GM21447 (cell line): Measurements from ENCODE around the gene MSRB1.

Experiments
- ATAC-seq: cut with Tn5 transposase; IDR thresholded peaks from one replicate; pipeline ENCODE4 v1.9.1; 2021; ENCODE audit not compliant: unreplicated experiment

MSRB1 gene, protein sequence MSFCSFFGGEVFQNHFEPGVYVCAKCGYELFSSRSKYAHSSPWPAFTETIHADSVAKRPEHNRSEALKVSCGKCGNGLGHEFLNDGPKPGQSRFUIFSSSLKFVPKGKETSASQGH

DNA sequence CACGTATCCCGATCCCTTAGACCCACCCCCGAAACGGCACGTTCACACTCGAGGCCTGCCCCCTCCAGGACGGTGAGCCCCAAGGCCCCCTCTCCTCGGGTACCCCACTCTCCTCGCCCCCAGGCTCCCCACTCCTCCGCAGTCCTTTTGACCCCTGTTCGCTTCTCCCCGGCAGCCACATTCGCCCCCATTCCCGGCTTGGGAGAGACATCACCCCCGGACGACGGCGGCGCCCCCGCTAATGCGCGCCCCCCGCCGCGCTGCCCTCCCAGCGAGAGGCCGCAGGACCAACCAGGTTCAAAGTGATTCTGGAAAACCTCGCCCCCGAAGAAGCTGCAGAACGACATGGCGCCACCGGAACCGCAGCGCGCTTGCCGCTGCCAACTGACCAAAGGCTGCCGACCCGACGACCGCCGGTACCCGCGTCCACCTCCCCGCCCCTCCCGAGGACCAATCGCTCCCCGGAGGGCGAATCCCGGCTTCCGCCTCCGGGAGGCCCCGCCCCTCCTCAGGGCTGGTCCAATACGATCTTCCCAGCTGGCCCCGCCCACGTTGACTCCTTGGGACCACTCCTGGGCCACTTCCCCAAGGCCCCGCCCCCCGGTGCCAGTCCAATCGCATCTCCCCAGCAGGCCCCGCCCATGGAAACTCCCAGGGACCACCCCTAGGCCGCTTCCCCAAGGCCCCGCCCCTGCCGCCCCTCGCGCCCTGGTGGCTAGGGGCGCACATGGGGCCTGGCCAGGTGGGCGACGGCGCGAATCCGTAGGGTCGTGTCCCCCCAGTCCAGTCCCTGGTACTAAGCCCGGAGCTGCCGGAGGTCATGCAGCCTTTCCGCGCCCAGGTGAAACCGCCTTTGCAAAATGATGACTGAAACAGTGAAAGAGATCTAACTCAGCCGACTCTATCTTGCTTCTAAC, at the start of gene MSRB1:
TSS of gene MSRB1 (minus strand) at position 390 of the 917 bp plus-strand sequence. CDS start at position 347, 43 bp downstream.
- ATAC-seq, result peak; percentile 86

DNA sequence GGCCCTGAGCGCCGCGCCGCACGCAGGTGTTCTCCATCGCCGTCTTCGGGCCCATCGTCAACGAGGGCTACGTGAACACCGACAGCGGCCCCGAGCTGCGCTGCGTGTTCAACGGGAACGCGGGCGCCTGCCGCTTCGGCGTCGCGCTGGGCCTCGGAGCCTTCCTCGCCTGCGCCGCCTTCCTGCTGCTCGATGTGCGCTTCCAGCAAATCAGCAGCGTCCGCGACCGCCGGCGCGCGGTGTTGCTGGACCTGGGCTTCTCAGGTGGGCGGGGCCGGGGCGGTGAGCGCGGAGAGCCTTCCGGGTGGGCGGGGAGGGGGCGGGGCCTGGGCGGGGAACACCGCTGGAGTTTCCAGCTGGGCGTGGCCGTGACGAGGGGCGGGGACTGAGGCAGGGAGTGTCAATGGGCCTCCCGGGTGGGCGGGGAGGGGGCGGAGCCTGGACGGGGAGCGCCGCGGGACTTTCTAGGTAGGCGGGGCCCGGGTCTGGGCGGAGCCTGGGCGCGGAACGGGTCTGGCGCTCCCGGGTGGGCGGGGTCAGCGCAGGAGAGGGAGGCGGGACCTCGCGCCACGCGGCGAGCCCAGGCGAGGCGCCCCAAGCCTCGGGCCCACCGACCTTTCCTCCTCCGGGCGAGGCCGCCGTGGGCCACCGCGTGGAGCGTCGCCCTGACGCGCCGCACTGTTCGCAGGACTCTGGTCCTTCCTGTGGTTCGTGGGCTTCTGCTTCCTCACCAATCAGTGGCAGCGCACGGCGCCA, 49.1 kb upstream of the MSRB1 start:
- no peak for ATAC-seq

DNA sequence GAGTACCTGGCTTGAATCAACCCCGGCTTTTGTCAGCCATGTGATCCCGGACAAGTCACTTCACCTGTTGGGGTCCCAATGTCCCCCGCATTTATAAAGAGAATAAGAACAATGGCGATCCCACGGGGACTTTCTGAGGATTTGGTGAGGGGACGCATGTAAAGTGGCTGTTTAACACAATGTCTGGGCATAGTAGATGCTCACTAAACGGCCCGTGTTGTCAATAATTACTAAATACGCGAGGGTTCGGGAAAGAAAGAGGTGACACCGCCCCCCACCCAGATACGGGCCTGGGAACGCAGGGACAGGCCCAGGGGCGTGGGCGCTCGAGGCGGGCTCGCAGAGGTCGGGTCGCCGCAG, 48.6 kb upstream of the MSRB1 start:
- ATAC-seq, result no peak

DNA sequence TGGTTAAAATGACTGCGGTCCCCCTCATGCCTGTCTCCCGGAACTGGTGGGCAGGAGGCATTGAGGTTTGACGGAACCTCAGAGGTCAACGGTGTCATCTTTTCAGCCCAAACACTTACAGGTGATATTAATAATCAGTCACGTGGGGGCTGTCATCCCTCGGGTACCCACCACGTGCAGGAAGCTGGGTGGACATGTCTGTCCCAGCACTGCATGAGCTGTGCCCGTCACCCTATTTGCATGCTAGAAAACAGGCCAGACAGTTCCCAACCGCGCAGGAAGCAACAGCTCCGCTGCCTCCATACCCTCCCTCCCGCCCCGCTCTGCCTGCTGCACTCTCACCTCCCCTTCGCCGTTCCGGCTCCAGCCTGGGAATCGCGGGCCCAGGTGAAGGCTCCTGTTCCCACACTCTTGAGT, 48.1 kb upstream of the MSRB1 start:
- peak; percentile 40 for ATAC-seq

DNA sequence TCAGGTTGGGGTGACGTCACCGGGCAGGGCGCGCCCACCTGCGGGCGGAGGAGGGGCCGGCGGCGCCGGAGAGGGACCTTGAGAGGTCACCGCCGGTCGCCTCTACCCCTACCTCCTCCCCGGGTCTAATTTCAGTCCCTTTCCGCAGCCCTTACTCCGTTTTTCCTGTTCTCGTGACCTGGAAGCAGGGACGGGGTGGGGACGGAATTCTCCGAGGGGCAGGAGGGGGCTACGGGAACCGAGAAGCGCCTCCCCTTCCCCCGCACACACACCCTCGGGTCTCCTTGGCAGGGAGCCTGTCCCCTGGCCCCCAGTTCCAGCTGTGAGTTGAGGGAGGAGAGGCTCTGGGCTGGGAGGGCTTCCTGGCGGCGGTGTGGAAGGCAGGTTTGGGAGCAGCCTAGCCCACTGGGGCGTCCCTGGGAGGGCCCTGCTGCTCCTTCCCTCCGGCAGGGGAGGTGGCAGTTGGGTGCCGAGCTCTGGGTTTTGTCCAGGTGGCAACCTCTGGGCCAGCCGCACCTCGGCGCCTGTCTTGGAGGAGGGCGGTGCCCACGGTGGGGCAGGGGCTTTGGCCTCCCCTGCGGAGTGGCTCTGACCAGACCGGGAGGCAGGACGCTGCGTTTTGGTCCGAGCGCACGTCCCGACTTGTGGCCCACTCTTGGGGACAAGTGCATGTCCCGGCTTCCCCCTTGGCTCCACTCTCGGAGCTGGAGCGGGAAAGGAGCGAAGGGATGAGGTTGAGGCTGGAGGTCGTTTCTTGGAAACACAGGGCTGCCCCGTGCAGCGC, 47.5 kb upstream of the MSRB1 start:
- ATAC-seq, result peak; percentile 6

DNA sequence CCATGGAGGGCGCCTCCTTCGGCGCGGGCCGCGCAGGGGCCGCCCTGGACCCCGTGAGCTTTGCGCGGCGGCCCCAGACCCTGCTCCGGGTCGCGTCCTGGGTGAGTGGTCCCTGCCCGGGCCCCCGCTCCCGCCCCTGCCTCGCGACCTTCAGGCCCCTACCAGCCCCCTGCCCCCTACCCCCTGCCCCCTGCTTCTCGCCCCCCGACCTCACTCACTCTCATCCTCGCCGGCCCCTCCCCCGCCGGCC, 47.0 kb upstream of the MSRB1 start:
- ATAC-seq, result no peak

DNA sequence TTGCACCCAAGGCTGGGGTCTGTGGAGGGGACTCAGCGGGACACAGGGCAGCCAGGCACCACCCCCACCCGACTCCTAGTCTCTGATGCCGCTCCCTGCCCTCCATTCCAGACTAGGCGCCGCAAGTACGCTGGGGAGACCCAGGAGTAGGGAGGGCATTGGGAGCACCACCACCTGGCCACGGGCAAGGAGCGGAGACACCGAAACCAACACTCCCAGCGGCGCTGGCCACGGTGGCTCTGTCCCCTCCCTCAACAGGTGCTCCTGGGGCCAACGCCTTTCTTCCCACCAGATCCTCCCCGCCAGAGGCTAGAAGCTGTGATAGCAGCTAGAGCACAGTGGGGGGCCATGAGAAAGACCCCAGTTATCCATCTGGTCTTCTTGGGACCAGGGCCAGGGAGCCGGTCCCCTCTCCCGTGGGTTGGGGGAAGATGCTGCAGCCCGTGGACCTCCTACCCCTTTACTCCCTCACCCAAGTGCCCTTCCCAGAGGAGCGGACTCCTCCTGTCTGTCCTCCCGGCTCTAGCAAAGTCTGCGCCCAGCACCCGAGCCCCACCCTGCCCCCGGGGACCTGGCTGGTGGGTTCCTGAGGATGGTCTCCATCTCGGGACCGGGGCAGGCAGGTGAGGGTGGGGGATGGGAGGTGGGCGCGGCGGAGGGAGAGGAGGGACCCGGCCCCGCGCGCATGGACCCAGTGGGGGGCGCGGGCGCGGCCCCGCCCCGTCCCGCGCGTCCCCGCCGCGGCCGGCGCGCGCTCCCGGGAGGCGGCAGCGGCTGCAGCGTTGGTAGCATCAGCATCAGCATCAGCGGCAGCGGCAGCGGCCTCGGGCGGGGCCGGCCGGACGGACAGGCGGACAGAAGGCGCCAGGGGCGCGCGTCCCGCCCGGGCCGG, 46.5 kb upstream of the MSRB1 start, which contains the start of gene SYNGR3:
TSS of gene SYNGR3 (plus strand) at position 762 of the 892 bp plus-strand sequence. CDS start 133 bp downstream, outside the sequence.
- ATAC-seq, result no peak

DNA sequence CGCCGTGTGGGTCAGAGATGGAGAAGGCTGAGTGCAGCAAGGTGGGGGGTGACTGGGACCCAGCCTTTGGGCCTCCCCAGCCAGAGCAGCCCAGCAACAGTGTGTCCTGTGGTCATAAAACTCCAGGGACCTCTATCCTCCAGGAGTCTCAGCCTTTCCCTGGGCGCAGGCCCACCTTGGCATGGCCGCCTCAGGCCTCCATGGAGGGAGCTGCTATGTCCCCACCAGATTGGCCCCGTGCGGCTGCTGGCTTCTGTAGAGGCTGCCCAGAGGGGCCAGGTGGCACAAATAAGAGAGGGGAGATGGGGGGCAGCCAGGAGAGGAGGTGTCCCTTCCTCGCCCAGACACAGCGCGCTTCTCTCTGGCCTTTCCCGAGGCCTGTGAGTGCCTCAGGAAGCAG, 44.2 kb upstream of the MSRB1 start:
- ATAC-seq, result no peak

DNA sequence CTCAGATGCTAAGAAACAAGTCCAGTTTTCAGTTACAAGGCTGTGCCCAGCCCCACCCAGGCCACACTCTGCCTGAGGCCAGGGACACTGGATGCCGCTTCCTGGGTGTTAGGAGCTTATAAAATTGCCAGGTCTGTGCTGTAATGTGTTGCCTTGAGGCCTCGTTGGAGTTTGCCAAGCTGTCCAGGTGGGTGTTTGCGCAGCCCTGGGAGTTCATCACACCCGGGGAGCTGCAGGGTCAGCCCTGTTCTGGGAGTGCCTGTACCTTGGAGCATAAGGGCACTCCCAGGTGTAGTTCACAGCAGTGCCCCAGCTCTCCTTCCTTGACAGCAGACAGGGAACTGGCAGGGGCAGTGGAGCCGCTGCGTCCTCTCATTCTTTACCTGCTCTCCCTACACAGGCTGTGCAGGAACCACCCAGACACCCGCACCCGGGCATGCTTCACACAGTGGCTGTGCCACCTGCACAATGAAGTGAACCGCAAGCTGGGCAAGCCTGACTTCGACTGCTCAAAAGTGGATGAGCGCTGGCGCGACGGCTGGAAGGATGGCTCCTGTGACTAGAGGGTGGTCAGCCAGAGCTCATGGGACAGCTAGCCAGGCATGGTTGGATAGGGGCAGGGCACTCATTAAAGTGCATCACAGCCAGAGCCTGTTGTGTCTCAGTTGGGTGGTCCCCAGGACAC, 42.6 kb upstream of the MSRB1 start:
- ATAC-seq, result no peak

DNA sequence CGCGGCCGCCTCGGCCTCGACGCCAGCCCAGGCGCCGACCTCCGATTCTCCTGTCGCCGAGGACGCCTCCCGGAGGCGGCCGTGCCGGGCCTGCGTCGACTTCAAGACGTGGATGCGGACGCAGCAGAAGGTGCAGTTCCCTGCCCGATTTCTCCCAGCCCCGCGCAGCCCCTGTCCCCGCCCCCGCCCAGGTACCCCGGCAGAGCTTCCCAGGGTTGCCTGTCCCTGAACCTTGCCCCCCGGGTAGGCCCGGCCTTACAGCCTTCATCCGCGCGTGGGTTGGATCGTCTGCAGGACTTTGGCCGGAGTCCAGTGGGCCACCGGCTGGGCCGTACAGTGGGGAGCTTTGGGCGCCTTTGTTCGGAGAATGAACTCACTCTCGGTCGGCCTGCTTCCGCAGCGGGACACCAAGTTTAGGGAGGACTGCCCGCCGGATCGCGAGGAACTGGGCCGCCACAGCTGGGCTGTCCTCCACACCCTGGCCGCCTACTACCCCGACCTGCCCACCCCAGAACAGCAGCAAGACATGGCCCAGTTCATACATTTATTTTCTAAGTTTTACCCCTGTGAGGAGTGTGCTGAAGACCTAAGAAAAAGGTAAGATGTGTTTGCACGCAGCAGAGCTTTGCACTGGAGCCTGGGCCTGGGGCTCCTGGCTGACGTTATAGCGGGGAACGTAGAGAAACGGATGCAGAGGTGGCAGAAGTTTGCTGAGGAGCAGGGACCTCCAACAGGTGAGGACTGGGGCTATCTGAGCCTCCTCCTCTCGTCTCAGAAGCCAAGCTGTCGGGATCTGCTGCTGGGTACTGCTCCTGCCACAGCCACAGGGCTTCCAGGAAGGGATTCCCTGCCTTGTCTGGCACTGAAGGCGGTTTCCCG, 41.6 kb upstream of the MSRB1 start:
- ATAC-seq, result peak; percentile 2

DNA sequence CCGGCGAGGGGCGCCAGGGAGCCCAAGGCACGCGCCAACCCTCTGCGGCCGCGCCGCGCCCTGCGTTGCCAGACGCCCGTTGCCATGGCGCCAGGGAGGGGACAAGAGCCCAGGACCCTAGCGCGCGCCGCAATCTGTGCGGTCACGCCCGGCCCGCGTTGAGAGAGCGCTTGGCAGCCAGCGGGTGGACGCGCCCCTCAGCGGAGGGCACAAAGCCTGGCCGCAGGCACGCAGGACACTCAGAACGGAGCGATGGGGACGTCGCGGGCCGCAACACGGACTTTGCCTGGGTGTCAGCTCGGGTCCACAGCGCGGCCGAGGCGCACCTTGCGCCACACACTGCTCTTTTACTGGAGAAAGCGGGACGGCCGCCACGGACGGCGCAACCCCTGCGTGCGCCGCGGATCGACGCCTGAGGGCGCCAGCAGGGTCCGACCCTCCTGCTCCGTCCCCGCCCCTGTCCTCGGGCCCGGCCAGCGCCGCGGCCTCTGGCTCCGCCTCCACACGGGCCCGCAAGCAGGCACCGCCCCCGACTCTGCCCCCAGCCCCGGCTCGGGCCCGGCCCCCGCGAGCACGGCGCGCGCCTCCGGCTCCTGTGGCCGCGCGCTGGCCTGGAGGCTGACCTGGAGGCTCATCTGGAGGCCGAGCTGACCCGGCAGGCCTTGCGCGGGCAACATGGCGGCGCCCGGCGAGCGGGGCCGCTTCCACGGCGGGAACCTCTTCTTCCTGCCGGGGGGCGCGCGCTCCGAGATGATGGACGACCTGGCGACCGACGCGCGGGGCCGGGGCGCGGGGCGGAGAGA, 40.7 kb upstream of the MSRB1 start, which contains the start of gene GFER:
TSS of gene GFER (plus strand) at position 650 of the 803 bp plus-strand sequence. CDS start at position 676, 26 bp downstream.
- peak; percentile 66 for ATAC-seq

DNA sequence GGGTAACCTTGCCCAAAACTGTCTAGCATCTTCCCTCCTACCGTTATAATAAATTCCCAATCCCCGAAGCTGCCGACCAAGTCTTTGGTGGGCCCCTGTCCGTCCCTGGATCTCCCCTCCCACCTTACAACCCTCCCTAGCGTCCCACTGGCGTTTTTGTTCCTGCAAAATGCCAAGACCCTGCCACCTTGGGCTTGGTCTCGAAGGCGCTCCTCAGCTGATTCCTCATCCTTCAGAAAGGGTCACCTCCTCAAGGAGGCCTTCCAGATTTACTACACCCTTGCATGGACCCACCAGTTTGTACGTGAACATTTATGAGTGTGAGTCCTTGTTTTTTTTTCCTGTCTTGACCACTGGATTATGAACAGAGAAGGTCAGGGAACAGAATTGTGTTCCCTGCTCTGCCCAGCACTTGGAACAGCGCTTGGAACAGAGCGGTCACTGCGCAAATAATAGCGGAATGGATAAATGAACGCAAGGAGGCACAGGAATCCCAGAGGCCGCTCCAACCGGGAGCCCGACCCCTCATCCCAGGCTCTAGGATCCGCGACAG, 40.1 kb upstream of the MSRB1 start:
- ATAC-seq, result no peak

DNA sequence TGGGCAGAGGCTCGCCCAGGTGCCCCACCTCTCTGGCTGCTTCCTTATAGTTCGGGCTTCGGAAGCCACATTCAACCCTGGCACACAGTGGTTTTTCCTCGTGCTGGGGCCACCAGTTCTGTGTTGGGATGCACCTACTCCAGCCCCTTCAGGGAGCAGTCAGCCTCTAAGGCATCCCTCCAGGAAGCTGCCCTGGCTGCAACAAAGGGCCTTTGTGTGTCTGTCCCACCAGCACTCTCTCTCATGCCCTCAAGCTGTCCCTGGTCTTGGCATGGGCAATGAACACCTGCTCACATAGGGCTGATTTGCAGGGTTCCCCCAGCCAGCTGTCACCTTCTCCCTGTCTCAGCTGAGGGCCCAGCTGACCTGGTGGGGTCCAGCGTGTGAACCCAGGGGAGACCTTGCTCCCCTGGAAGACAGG, 39.0 kb upstream of the MSRB1 start:
- no peak for ATAC-seq

DNA sequence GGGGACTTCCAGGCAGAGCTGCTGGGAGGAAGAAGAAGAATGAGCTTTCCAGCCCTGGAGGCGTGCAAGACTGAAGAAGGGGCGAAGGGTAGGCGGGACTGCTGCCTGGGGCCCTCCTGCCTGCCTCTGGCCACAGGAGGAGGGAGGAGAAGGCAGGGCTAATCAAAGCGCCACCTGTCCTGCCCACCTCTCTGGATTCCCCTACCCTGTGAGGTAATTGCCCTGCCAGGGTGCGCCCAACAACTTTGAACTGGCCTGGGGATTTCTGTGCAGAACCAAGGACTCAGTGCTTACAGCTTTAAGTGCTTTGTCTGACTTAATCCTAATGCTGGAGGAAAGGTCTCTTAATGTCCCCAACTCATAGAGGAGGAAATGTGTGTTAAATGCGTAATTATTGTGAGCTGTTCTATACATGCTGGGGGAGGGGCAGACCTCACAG, 38.4 kb upstream of the MSRB1 start, which contains the start of gene NOXO1:
TSS of gene NOXO1 (minus strand) at position 72 of the 439 bp plus-strand sequence. CDS start 290 bp downstream, outside the sequence.
- ATAC-seq, result no peak

DNA sequence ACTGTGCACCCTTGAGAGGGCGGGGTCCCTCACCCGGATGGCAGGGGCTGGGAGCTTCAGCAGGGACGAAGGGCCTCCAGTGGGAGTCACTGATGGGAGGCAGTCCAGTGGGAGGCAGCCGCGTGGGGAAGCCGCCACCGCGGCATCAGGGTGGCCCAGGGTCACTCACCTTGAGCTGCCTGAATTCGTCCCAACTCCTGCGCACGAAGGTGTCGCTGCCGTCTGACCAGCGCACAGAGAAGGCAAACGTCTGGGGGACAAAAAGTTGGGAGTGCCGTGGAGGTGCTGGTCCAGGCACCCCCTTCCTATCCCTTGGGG, 37.7 kb upstream of the MSRB1 start:
- no peak for ATAC-seq

DNA sequence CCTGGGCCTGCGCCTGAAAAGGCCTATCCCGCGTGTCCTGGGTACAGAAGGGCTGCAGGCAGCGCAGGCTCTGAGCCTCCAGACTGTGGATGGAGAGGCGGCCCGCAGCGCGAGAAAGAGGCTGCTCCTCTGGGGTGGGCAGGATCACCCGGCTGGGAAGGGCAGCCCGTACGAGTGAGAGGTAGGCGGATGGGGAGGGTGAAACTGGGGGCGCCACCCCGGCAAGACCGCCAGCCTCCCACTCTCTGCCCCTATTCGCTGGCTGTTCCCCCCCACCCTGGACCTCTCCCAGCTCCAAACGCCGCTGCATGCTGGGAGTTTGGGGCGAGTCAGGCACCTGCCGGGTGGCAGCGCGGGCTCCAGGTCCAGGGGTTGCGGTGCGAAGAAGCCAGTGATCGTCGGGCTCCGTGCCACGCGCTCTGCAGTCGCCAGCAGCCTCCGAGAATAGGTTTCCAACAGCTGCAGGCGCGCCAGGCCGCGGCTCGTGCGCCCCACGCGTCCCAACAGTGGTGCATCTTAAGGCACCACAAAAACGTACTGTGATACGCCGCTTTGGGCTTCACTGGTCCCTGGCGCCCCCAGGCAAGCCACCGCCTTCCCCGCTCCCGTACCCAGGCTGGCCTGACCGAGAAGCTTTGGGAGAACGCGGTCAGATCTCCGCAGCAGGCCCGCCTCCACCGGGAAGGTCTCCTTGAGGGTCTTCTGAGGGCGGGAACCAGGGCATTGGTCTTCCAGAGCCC, 37.2 kb upstream of the MSRB1 start:
- no peak for ATAC-seq
